ENCODE results near the gene ARL4C. TPM values are rescaled to one million over a fixed set of nuclear protein-coding genes. Genes with fewer than 3 reads are reported as not detected.

Gene ARL4C
- total RNA-seq, 1 experiment from 2014 or later = 81.2 TPM

DNA sequence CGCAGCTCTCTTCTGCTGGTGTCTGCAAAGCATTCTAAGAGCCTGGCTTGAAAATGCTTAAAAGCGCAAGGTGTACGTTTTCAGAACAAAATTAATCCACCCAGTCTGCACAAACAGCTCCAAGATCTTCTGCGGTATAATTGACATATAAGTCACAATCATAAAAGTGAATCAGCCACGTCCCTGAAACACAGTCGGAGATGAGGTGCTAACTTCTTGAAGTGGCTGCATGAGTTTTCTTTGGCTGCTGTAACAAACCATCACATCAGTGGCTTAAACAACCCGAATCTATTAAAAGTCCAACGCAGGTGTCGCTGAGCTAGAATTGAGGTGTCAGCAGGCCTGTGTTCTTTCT is 32.6 kb downstream of the ARL4C start:
- H3K27ac Mint-ChIP-seq (ENCODE audit: unreplicated experiment) = peak overlapping the region; percentile 95
- Histone ChIP-seq H3K4me3 (ENCODE audit: low read depth, low read length) (no peak overlapping the region), H3K4me1 (peaks cover 70% of the 10 kb centered on the region), H3K27me3 (replicated peaks; ENCODE audit: control insufficient read depth, insufficient read depth, low read length) (no peaks in the 10 kb centered on the region), H3K9me3 (no peaks in the 10 kb centered on the region), H3K36me3 (ENCODE audit: control insufficient read depth, insufficient read depth, low read length) (no peaks in the 10 kb centered on the region)
- BruUV-seq (replicated peaks) = no TSS peak
- TF ChIP-seq CTCF (IDR thresholded peaks at IDR 0.05; ENCODE audit: insufficient read depth in 1 of 2, low read depth in 1 of 2, low read length in 1 of 2, severe bottlenecking in 1 of 2, unreplicated experiment in 1 of 2) = no peak
- H3K27me3 Mint-ChIP-seq (ENCODE audit: insufficient read depth, unreplicated experiment) = no peaks in the 10 kb centered on the region
- peaks cover 7% of the 10 kb centered on the region for H3K36me3 Mint-ChIP-seq (ENCODE audit: insufficient read depth, unreplicated experiment)
- intact Hi-C loops (cut with micrococcal nuclease; ENCODE audit: unreplicated experiment) = loop anchor here (5.0 kb wide), 1 partner anchor 327 kb away; no protein-coding TSS in a partner anchor
- CTCF ChIA-PET = interaction anchor here (1.3 kb wide), 1 partner anchor 101 kb away, joined by 3 read pairs; no protein-coding TSS in a partner anchor
- no peaks in the 10 kb centered on the region for H3K9me3 Mint-ChIP-seq (ENCODE audit: unreplicated experiment)
- POLR2A ChIA-PET = interaction anchor here (0.5 kb wide), 1 partner anchor 16 kb away, joined by 3 read pairs; no protein-coding TSS in a partner anchor
- H3K4me1 Mint-ChIP-seq (ENCODE audit: low read depth, unreplicated experiment) = peaks cover 31% of the 10 kb centered on the region
- no peak for DNase-seq
- peak overlapping the region; percentile 47 for H3K4me3 Mint-ChIP-seq (ENCODE audit: unreplicated experiment)

GRCh38 chr2:234463626-234464290 is 33.1 kb downstream of the ARL4C start:
- H3K27me3 Mint-ChIP-seq (ENCODE audit: insufficient read depth, unreplicated experiment) = no peaks in the 10 kb centered on the region
- H3K9me3 Mint-ChIP-seq (ENCODE audit: unreplicated experiment) = no peaks in the 10 kb centered on the region
- peaks cover 33% of the 10 kb centered on the region for H3K4me1 Mint-ChIP-seq (ENCODE audit: low read depth, unreplicated experiment)
- intact Hi-C loops (cut with micrococcal nuclease; ENCODE audit: unreplicated experiment) = loop anchor here (2.0 to 5.0 kb wide), 2 partner anchors 31 to 326 kb away; no protein-coding TSS in a partner anchor
- POLR2A ChIA-PET = interaction anchor here (0.5 kb wide), 1 partner anchor 16 kb away, joined by 3 read pairs; no protein-coding TSS in a partner anchor
- Histone ChIP-seq H3K36me3 (ENCODE audit: control insufficient read depth, insufficient read depth, low read length) (no peaks in the 10 kb centered on the region), H3K27me3 (replicated peaks; ENCODE audit: control insufficient read depth, insufficient read depth, low read length) (no peaks in the 10 kb centered on the region), H3K4me1 (peaks cover 70% of the 10 kb centered on the region), H3K4me3 (ENCODE audit: low read depth, low read length) (no peak overlapping the region), H3K9me3 (no peaks in the 10 kb centered on the region)
- DNase-seq = peak; percentile 51 to 67
- peak overlapping the region; percentile 95 for H3K27ac Mint-ChIP-seq (ENCODE audit: unreplicated experiment)
- TF ChIP-seq CTCF (IDR thresholded peaks at IDR 0.05; ENCODE audit: insufficient read depth in 1 of 2, low read depth in 1 of 2, low read length in 1 of 2, severe bottlenecking in 1 of 2, unreplicated experiment in 1 of 2) = no peak
- CTCF ChIA-PET = interaction anchor here (1.3 kb wide), 1 partner anchor 101 kb away, joined by 3 read pairs; no protein-coding TSS in a partner anchor
- H3K4me3 Mint-ChIP-seq (ENCODE audit: unreplicated experiment) = peak overlapping the region; percentile 47
- H3K36me3 Mint-ChIP-seq (ENCODE audit: insufficient read depth, unreplicated experiment) = peaks cover 7% of the 10 kb centered on the region
- BruUV-seq (replicated peaks) = TSS peak; percentile 64

- H3K27me3 Mint-ChIP-seq (ENCODE audit: insufficient read depth, unreplicated experiment) = no peaks in the 10 kb centered on the region
- Histone ChIP-seq H3K9me3 (no peaks in the 10 kb centered on the region; the same call in 1 of the 2 replicates), H3K4me3 (ENCODE audit: low read depth, low read length) (no peak overlapping the region), H3K36me3 (ENCODE audit: control insufficient read depth, insufficient read depth, low read length) (no peaks in the 10 kb centered on the region), H3K4me1 (peaks cover 74% of the 10 kb centered on the region), H3K27me3 (replicated peaks; ENCODE audit: control insufficient read depth, insufficient read depth, low read length) (no peaks in the 10 kb centered on the region)
- H3K4me3 Mint-ChIP-seq (ENCODE audit: unreplicated experiment) = peak overlapping the region; percentile 59
- ChIA-PET CTCF (interaction anchor here (1.0 kb wide), 1 partner anchor 15 kb away, joined by 3 read pairs; no protein-coding TSS in a partner anchor), POLR2A (no interaction called here)
- intact Hi-C loops (cut with micrococcal nuclease; ENCODE audit: unreplicated experiment) = loop anchor here (1.0 to 5.0 kb wide), 7 partner anchors 14 to 325 kb away; no protein-coding TSS in a partner anchor
- peak; percentile 84 to 86 for DNase-seq
- peak overlapping the region; percentile 95 for H3K27ac Mint-ChIP-seq (ENCODE audit: unreplicated experiment)
- H3K9me3 Mint-ChIP-seq (ENCODE audit: unreplicated experiment) = peaks cover 5% of the 10 kb centered on the region
- TSS peak; percentile 42 for BruUV-seq (replicated peaks)
- H3K4me1 Mint-ChIP-seq (ENCODE audit: low read depth, unreplicated experiment) = peaks cover 35% of the 10 kb centered on the region
- peak in 1 of 2 experiments; percentile 5 for TF ChIP-seq CTCF (IDR thresholded peaks at IDR 0.05; ENCODE audit: insufficient read depth in 1 of 2, low read depth in 1 of 2, low read length in 1 of 2, severe bottlenecking in 1 of 2, unreplicated experiment in 1 of 2)
- peaks cover 7% of the 10 kb centered on the region for H3K36me3 Mint-ChIP-seq (ENCODE audit: insufficient read depth, unreplicated experiment)
Measured at GRCh38 chr2:234462218-234462992, 34.5 kb downstream of the ARL4C start.

All from Caco-2 (cell line).